NT2/D1 (cell line): Measurements from ENCODE around the gene GPRIN1.
"Not testable (repeated sequence)": the region's sequence is repeated elsewhere in the genome, so short reads cannot be mapped to it uniquely, and the experiment has no call there.

ENCODE experiments used
- SUZ12 ChIP-seq: IDR thresholded peaks from 2 replicates; pipeline ENCODE4 v1.6.1; 2011; ENCODE audit not compliant: insufficient read length, insufficient read depth; ENCODE audit errors: extremely low read depth
- YY1 ChIP-seq: IDR thresholded peaks from 2 replicates; pipeline ENCODE4 v1.6.1; 2011; ENCODE audit not compliant: insufficient read length, insufficient read depth
- ZNF274 ChIP-seq: IDR thresholded peaks from 2 replicates; pipeline ENCODE4 v1.6.1; 2011; ENCODE audit warnings: mild to moderate bottlenecking, low read depth, low read length

DNA sequence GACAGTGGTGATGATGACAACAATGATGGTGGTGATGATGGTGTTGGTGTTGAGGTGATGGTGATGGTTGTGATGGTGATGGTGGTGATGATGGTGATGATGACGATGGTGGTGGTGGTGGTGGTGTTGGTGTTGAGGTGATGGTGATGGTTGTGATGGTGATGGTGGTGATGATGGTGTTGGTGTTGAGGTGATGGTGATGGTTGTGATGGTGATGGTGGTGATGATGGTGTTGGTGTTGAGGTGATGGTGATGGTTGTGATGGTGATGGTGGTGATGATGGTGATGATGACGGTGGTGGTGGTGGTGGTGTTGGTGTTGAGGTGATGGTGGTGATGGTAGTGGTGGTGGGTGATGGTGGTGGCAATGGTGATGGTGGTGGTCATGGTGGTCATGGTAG, 18.3 kb downstream of the GPRIN1 start:
- TF ChIP-seq ZNF274, SUZ12, YY1: not testable (repeated sequence)
